HG03354 (cell line): ENCODE measurements around the gene TRAPPC2.

Experiments
- ATAC-seq: cut with Tn5 transposase; IDR thresholded peaks from one replicate; pipeline ENCODE4 v1.9.1; 2021; ENCODE audit warnings: mild to moderate bottlenecking; ENCODE audit not compliant: unreplicated experiment, poor library complexity, severe bottlenecking

The TRAPPC2 gene

DNA sequence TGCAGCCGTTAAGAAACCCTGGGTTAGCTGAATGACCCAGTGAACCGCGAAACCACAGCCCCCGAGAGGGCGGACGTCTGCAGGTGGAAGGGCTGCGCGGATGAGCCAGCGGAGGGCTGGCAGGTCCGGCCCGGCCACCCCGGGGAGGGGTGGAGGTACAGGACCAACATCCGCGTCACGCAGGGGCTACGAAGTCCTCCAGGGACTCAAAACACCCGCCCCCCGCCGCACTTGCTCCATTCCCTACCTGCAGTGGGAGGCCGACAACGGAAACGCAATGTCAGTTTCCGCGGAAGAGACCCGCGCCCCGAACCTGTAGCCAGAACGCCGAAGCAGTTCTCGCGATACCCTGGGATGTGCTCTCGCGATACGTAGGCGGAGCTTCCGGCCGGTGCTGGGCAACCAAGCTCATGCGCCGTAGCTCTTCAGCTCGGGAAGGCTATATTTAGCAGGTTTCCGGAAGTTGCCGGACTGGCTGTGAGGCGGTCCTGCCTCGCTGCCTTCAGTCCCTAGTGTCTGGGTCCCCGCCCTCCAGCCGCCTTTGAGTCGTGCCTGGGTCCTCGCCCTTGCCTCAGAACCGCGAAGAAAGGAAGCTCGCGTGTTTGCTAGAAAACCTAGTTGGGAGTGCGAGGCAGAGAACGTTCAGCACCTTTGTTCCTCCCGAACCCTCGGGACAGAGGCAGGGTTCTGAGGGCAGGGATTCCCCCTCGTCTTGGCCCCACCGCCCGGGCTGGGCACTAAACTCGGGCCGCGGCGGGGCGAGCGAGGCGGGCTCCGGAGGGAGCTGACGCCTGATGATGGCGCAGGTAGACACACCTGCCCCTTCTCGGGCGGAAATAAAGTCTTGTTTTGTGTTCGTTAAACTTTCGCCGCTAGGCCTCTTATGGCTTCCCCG lies at the start of gene TRAPPC2, which contains the start of gene OFD1:
TSS of gene TRAPPC2 (minus strand) at position 343 of the 895 bp plus-strand sequence. CDS start 14,657 bp downstream, outside the sequence.
TSS of gene OFD1 (plus strand) at position 471 of the 895 bp plus-strand sequence. CDS start at position 795, 324 bp downstream.
- ATAC-seq, result peak; percentile 94

GRCh38 chrX:13780868-13781427 lies 46.5 kb upstream of the TRAPPC2 start:
- no peak for ATAC-seq

- no peak for ATAC-seq
Measured at GRCh38 chrX:13778916-13779315, 44.5 kb upstream of the TRAPPC2 start.

GRCh38 chrX:13776387-13776786 lies 42.0 kb upstream of the TRAPPC2 start:
- ATAC-seq, result no peak

GRCh38 chrX:13775837-13776236 lies 41.4 kb upstream of the TRAPPC2 start:
- no peak for ATAC-seq

DNA sequence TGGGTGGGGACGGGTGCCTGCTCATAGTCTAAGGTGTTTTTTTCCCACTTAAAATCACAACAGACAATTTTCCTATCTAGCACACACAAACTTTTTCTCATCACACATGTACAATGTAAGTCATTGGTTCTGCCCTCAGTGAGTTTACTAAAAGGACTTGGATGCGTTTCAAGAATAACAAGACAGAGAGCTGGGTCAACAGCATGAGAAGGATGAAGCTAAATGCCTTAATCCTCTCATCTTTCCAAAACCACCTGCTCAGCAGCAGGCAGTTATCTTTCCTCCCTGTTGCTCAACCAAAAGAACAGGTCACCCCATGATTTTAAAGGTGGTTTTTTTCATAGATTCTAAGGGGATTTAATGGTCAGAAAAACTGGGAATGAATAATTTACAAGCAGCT lies 40.3 kb upstream of the TRAPPC2 start:
- ATAC-seq, result no peak

DNA sequence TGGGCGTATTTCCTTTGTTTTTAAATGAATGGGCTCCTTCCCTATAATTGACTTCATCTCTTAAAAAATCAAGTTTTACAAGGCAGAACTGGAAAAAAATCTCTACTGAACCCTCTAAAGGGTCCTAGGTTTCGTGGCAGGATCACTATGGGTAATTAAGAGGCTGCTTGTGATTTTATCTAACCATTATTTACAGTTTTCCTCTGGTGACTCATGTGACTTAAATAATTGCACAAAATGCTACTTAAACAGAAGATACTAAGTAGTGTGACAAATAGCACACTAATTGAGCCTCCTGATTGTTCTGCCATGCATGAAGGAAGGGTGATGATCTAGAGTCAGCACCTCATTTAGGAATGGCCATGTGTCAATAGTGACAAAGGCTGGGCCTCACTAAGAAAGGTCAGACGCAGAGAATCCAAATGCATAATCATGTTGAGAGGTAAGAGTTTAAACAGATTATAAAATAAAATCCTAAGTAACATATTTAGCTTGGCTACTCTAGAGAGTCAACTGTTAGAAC lies 35.7 kb upstream of the TRAPPC2 start:
- ATAC-seq, result no peak

- ATAC-seq, result no peak
Measured at GRCh38 chrX:13768939-13769338, 34.5 kb upstream of the TRAPPC2 start.

DNA sequence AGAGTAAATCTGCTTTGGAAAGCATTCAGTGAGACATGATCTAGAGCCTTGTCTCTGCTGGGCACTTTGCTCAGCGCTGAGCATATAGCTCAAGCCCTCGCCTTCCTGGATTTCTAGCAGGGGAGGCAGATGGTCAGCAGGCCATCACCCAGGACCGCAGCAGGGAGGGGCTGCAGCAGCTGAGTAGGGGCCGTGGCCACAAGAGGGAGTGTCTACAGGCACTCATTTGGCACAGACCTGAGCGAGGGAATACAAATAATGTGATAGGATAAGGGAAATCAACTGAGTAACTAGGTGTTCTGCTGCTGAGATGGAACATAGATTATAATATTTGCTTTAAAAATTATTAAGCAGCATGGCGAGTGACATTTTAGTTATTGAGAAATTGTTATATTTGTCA lies 30.3 kb upstream of the TRAPPC2 start:
- ATAC-seq, result no peak

DNA sequence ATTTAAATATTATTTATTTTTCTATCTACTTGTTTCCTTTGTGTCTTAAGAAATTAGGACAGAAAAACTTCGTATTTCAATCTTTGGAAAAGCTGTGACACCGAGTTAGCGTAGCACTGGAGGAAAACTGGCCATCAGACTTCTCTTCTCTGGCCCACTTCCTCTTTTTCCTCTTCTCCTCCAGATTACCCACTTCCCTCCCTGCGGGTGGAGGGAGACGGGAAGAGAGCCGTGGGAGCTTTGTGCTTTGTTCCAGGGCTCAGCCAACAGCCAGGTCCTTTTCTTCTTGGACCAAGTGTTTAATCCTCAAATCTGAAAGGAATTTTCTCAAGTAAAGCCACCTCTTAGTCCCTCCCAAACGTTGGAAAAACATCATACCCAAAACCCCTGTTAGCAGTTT lies 29.9 kb upstream of the TRAPPC2 start:
- no peak for ATAC-seq

DNA sequence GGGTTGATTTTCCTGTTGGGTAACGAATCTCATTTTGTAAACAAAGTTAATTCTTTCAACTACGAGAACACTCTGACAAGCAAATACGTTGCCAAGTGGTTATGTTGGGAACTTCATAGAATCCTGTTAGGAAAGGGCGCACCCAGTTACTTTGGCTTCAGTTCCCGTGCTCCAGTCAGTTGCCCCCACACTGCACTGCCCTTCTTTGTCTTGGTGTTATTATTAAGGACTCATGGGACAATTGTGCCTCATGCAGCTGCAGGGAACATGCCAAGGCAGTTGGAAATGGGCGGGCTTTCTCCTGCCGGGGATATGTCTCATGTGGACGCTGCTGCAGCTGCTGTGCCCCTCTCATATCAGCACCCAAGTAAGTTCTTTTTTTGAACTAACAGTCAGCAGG lies 29.1 kb upstream of the TRAPPC2 start:
- ATAC-seq, result no peak

GRCh38 chrX:13761606-13762414 lies 27.4 kb upstream of the TRAPPC2 start:
- peak; percentile 63 for ATAC-seq

GRCh38 chrX:13760426-13760825 lies 26.0 kb upstream of the TRAPPC2 start:
- no peak for ATAC-seq

DNA sequence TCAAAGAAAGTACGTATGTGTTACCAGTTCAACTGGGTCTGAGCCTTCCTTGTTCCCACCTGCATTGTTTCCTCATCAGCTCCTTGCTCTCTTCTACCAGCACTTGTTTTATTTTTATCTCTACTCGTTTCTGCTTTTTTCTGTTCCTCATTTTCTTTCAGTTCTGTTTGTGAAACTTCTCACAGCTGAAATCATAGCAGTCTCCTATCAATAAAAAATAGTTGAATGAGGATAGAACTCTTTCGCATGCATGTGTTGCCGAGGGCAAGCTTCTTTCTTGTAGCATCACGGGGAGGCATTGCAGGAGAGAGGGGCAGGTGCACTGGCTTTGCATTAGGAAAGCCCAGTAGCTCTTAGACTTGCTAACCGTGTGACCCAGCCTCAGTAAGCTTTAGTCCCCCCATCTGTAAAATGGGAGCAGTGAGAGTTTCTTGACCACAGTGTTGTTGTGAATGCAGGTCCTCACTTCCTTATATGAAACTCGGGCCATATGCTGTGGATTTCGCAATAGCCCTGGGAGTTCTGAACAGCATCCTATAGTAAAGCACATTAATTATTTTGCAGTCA lies 24.8 kb upstream of the TRAPPC2 start:
- ATAC-seq, result peak; percentile 71

GRCh38 chrX:13756381-13756780 lies 22.0 kb upstream of the TRAPPC2 start:
- ATAC-seq, result no peak

DNA sequence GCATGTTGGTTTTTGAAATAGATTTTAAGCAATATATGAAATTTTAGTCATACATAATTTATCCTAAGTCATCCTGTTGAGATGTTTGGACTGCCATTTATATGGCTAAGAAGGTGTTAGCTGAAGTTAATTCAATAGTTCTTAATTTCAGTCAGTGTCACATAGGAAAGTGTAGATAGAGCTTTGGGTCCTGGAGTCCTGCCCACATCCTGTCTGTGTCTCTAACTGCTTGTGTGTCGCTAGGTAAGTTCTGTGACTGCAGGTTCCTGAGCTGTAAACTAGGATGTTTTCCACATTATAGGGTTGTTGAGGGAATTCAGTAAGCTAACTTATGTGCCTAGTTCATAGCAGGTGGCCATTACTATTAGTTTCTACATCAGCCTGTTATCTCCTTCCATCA lies 20.8 kb upstream of the TRAPPC2 start:
- ATAC-seq, result no peak

- ATAC-seq, result no peak
Measured at GRCh38 chrX:13754765-13755164, 20.3 kb upstream of the TRAPPC2 start.

DNA sequence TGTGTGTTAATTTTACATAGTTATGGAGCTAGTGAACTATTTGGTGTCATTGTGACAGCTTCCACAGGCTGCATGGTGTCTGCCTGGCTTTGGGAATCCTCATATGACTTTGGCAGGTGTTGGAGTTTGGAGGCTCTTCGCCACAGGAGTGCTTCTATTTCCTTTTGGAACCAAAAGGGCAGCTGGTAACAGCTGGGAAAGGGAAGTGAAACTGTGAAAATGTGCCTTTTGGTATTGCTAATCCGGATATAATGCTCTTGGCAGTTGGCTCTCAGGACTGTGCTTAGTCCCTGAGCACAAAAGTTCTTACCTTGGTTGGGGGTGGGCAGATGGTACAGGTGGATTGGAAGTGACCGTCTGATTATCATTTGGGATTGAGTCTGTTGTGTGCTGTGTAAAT lies 18.2 kb upstream of the TRAPPC2 start:
- peak; percentile 74 for ATAC-seq

GRCh38 chrX:13752141-13752540 lies 17.7 kb upstream of the TRAPPC2 start:
- no peak for ATAC-seq

- ATAC-seq, result peak; percentile 53
Measured at GRCh38 chrX:13750812-13751211, 16.4 kb upstream of the TRAPPC2 start.
